Activated CD8-positive, alpha-beta memory T cell treated with anti-CD3 and anti-CD28 coated beads for 4 hours (primary cell): ENCODE results near the gene CSTF2T.

ENCODE experiments used
- DNase-seq, 2 donors: peaks; one replicate each; pipeline ENCODE4 v3.0.0-alpha.2; 2020; ENCODE audit warnings: low read depth in 2 of 2

Gene CSTF2T, protein sequence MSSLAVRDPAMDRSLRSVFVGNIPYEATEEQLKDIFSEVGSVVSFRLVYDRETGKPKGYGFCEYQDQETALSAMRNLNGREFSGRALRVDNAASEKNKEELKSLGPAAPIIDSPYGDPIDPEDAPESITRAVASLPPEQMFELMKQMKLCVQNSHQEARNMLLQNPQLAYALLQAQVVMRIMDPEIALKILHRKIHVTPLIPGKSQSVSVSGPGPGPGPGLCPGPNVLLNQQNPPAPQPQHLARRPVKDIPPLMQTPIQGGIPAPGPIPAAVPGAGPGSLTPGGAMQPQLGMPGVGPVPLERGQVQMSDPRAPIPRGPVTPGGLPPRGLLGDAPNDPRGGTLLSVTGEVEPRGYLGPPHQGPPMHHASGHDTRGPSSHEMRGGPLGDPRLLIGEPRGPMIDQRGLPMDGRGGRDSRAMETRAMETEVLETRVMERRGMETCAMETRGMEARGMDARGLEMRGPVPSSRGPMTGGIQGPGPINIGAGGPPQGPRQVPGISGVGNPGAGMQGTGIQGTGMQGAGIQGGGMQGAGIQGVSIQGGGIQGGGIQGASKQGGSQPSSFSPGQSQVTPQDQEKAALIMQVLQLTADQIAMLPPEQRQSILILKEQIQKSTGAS

DNA sequence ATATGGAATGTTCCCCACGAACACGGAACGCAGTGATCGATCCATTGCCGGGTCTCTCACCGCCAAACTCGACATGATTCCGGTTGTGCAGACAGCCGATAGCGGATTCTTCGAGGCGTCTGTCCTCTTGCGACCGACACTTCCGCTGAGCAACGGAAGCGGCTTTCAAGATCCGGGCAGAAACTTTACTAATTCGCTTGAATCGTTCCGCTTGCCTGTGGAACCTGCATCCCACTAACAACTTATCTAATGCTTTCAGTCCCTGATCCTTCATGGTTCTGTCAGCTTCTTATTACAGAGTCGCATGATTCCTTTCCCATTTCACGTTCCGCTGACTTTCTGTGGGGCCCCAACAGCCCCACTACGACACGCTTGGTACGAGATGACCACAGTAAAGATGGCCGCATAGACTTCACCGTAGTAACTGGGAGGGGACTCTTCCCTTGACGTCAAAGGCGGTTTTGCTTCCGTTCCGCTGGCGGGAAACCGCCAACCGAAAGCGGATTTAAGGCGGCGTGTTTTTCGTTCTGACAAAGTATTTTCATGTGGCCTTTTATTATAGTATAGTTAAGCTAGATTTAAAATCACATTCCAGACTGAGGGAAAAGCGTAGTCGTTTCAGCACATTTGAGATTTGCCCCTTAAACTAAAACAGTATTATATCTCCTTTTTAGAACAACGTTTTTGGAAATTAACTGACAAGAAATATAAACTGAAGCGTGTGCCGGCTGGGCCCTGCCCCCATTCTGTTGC is at the start of gene CSTF2T:
TSS of gene CSTF2T (minus strand) at position 121 of the 753 bp plus-strand sequence. CDS start at position 75, 46 bp downstream.
- DNase-seq, result peak; percentile 86 to 87

DNA sequence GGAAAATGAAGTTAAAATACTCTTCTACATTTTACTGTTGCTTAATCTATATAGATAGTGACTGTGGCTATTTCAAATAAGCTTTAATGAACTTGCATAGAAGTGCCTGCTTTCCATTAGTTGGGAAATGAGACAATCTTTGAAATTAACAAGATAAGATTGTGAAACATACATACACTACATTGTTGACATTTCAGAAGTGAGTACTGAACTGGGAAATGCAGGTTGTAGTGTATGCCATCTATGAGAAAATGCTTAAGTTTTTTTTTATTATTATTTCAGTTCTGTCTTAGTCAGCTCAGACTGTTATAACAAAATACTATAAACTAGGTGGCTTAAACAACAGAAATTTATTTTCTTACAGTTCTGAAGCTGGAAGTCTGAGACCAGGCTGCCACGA is 49.6 kb upstream of the CSTF2T start:
- no peak for DNase-seq

DNA sequence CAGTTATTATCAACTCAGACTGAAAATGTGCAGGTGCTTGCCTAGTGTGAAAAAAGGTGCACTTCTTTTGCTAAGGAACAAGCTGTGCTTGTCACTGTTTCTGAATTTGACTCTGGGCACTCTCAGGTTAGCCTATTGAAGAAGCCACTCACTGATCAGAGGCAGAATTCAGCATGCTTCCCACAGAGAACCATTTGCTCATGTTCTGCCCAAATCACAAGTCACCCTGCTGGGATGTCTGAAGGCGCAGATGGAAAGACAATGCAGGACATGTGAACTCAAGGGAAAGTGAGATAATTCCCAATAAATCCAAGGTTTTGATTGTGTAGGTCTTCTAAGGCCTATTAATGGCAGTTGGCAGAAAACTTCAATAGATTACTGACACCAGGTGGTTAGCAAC is 47.8 kb upstream of the CSTF2T start:
- no peak for DNase-seq

DNA sequence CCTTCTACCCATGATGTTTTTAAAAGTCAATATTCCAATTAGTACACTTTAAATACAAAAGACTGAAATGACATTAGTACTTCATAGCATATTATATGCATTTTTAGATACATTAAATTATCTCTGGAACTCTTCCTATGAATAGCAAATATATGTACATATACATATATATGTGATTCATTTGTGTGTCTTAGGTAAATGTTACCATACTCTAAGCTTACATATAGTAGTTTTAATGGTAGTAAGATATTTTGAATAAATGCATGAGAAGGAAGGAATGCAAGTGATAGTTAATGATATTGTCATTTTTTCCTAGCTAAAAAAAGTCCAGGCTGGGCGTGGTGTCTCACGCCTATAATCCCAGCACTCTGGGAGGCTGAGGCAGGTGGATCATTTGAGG is 46.0 kb upstream of the CSTF2T start:
- DNase-seq, result no peak

DNA sequence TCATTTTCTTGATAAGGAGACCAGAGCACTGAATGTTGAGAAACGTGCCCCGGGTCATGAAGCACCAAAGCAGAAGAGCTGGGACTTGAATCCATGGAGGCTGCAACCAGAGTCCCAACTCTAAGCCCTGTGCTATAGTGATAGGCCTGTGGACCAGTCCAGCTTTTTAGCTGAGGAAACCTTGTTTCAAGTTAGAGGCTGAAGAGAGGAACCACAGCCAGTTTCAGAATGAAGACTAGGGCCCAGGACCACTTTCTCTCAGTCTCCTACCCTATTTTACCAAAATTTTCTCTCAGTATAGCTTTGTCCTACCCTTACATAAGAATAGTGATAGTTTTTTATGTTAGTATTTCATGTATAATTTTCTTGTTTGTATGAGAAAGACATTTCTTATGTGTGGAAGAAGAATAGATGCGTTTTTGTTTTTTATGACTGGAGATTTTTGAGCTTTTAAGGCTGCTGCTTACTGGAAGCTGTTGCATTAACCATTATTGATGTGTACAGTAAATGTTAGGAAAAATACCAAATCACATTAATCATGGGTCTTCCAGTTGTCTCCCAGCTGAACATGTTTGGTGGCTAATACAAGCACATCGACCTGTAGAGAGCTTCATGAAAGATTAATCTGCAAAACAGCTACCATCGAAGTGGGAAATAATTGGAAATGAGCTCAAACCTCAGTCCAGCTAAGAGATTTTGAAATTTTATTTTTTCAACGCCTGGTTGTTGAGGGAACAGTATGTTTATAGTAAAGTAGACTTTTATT is 45.0 kb upstream of the CSTF2T start:
- DNase-seq, result no peak

DNA sequence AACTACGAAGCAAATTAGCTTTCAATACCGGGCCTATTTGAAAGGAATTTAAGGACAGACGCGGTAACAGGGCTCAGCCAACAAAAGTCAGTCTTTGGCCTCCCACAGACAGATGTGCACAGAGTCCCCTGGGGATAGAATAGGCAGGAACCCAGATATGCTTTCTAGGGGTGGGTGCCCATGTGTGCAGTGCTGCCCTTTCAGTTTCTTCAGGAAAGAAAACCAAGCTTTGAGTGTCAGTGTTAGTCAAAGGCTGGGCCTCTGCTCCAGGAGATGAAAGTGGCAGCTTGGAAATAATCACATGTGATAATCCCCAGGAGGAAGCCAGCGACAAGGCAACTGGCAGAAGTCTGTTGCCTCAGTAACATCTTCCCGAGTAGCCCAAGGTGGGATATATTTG is 43.8 kb upstream of the CSTF2T start:
- DNase-seq, result no peak

DNA sequence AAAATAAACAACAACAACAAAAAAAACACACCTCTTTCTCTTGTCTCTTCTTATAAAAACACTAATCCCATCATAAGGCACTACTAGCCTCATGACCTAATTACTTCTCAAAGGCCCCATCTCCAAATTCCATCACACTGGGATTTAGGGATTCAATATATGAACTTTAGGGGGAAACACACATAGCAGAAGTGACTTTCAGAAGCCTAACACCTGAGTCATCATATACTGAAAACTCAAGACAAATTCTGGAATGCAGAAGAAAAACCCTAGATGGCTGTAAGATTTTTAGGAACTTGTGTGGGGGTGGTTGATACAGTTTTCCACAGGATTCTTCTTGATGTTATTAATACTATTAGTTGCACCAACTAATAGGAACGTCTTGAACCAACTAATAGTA is 33.7 kb upstream of the CSTF2T start:
- no peak for DNase-seq

DNA sequence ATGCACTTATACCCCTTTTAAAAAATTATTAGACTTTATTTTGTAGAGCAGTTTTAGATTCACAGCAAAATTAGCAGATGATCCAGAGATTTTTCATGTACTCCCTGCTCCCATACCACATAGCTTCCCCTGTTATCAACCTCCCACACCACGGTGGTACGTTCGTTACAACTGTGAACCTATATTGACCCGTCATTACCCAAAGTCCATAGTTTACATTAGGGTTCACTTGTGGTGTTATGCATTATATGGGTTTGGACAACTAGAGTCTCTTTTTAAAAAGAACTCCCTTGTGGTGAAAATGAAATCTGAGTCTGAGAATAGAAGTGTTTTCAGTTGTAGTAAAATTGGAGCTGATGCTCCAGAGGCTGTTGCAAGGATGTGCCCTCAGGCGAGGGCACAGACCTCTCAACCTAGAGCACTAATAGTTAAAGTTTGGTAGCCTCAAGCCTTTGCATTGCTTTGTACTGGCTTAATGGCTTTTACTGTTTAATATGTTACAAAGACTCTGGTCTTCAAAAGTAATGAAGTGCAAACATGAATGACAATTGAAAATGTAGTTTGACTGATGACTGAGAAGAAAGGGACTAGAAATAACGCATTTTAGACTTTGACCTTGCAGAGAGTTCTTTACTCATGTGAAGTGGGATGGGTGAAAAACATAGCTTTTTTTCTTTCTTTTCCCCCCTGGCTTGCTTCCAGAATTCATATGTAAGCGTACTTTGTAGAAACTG is 30.6 kb upstream of the CSTF2T start:
- no peak for DNase-seq

DNA sequence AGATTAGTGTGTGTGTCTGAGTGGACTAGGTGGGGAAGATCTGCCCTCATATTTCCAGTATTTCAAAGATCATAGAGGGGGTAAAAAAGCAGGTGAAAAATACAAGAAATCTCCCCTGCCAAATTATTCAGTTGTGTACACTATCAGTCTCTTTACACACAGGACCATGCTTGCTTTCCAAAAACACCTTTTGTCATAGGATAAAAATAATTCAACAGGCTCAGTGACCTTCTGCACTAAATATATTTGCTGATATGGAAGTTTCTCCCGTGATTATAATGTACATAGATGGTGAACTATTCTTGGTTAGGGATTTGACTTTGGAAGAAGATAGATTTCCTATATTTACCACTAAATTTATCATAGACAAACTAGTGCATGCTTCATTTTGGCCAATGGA is 24.6 kb upstream of the CSTF2T start:
- DNase-seq, result no peak

DNA sequence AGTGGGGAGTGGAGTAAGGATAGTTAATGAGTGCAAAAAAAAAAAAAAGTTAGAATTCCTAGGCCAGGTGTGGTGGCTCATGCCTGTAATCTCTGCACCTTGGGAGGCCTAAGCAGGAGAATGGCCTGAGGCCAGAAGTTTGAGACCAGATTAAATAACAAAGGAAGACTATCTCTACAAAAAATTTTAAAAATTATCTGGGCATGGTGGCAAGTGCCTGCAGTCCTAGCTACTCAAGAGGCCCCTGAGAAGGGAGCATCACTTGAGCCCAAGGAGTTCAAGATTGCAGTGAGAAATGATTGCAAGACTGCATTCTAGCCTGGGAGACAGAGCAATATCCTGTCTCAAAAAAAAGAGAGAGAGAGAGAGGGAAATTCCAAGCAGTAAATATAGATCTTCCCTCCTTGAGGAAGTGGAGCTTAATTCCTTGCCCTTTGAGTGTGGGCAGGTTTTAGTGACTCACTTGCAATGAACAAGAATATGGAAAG is 19.5 kb upstream of the CSTF2T start:
- no peak for DNase-seq

DNA sequence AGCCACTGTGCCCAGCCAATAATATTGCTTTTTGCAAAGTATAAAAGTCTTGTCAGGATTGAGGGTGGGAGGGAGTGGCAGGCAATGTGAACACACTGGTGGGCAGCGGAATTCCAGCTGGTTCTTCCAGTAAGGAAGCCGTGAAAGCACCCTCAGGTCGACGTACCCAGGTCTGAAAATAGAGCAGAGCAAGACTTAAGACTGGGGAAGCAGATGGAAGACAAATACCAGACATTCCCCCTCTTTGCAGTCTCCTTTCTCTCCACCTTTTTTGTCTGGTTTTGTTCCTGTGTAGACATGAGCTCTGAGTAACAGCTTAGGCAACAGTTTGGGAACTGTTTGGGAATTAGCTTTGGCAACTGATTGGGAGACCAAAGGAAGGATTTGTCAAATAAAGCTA is 17.6 kb upstream of the CSTF2T start:
- no peak for DNase-seq

DNA sequence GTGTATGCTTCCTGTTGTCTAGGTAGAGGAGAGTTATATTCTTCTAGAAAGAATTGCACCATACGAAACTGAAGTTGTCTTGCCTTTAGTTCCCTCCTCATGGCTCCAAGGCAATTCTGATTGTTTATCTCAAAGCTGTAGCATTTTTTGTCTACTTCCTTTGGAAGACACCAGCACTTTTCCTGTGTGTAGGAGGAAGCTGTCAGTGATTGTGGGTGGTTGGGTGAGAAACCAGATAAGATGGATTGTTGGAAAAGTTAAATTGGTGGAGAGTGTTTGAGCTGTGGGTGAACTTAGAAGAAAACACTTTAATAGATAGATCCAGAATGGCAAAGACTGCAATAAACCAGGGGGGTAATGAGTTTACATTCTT is 12.1 kb upstream of the CSTF2T start:
- DNase-seq, result no peak

DNA sequence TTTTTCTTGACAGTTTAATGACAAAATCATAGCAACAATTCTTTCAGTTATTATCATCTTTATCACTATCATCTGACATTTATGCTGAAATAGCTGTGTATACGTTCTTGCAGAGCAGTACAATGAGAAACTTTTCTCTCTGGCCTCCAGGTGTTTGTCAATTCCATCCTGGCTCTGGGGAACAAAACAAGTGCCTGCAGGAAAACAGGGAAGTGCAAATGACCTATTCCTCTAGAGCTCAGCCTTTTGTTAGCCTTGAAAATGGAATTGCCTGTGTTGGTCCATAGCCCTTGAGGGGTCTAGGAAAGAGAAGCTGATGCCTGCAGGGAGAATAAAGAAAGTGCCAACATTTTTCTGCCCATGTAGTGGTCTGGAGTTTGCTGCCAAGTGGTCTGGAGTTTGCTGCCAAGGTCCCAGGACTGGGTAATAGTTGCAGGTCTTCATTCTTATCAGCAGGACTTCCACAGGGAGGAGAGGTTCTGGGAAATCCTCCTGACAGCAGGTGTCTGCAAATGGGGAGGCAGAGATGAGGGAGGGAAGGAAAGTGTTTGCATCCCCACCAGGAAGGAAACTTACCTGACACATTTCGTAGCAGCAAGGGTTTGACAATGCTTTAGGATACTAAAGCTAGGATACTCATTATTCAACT is 10.1 kb upstream of the CSTF2T start:
- DNase-seq, result no peak

DNA sequence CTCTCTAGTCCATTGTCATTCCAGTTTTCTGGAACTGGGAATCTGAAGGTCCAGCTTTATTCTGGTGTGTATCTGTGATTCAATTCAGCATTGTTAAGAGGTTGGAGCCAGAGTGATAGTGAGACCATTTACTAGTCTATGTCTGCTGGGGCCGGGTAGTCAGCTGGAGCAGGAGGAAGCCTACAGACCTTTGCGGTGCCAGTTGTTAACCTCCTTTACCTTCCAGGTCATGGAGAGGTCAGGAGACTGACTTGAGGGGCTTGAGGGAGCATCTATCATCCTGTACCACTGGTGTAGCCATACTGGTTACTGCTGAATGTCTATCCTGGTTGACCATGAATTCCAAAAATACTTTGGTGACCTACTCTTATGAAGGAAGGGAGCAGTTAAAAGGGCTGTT is 9.2 kb upstream of the CSTF2T start:
- DNase-seq, result no peak

DNA sequence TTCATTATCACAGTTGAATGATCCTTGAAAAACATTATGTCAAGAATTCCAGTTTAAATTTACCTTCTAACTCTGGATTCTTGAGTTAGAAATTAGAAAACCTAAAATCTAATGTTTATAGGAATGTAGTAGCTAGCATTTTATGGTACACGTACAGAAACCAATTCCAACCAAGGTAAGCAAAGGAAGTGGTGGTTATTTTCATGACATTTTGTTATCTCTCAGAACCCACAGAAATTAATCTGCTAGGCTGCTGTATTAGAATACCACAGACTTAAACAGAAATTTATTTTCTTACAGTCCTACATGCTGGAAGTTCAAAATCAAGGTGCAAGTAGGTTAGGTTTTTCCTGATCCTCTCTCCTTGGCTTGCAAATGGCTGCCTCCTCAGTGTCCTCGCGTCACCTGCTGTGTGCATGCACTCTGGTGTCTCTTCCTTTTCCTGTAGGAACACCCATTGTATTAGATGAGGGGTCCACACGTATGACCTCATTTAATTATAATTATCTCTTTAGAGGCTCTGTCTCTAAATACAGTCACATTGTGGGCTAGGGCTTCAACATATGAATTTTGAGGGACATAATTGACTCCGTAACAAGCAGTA is 8.5 kb upstream of the CSTF2T start:
- no peak for DNase-seq

DNA sequence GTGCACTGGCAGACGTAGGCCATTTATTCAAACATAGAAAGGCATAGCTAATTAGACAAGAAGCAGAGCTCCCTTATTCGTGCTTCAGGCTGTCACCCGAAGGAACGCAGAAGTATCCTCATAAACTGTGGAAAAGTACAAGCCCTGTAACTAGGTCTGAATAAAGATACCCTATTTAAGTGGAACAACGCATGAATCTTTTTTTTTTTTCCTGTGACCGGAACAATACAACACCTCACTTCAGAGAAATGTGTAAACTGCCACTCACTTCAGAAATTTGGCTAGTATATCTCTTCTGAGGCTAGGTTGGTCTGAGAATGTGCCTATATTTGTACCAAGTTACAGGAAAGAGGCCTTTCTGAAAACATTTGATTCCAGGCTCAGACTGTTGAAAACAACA is 8.0 kb upstream of the CSTF2T start:
- DNase-seq, result no peak

DNA sequence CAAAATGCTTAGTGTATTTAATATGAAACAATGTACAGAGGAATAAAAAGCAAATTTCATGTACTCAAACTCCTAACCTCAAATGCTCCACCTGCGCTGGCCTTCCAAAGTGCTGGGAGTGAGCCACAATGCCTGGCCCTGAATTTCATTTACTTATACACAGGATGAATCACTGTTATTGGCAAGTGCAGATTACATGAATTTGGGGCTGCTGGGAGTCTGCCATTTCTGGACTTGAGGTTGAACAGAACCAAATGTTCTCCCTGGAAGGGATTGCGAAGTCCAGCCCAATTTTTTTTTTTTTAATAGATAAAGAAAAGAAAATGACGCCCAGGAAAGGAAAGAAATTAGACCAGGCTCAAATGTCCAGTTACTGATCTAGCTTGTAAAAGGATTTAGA is 6.8 kb upstream of the CSTF2T start:
- DNase-seq, result no peak

DNA sequence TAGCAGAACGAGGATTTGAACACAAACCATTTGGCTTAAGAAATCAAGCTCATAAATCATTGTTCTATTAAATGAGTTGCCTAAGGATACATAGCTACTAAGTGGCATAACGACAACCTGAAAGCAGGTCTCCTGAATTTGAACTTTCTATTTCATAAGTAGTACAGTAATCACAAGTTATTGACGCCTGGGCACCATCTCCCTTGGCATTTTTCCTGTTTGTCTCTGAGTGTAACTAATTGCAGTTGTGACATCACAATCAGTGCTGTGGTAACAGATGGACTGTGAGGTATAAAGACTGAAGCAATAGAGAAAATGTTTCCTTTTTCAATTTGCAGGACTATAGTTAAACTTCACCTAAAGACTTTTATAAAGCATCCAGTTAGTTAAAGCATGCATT is 6.4 kb upstream of the CSTF2T start:
- no peak for DNase-seq

DNA sequence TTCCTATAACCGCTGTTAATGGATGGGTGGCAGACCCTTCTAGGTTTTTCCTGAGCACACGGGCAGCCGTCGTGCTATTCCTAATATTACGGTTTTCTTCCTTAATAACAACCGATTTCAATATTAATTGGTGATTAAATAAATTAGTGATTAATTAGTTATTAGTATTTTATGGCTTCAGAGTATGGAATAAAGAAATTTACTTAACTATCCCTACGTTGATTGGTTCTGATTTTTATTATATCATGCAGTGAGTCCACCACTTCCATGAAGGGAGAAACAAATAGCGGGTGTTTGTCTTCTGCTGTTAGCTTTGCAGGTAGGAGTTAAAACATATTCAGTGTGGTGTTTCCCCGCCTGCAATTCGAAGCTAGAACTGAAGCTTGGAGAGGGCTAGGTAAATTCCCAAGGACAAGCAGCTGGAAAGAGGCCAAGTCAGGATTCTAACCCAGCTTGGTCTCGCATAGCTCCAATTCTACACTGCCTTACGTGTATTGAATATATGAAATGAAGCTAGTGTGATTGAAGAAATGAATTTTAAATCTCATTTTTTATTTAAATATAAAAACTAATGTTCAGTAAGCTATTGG is 928 bp upstream of the CSTF2T start:
- no peak for DNase-seq

DNA sequence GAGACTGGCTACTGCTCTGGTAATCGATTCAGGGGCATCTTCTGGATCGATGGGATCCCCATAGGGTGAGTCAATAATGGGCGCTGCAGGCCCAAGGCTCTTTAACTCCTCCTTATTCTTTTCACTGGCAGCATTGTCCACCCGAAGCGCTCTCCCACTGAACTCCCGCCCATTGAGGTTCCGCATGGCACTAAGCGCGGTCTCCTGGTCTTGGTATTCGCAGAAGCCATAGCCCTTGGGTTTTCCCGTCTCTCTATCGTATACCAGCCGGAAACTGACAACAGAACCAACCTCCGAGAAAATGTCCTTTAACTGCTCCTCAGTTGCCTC is 285 bp downstream of the CSTF2T start:
- DNase-seq, result peak in 1 of 2 donors; percentile 5
